WI38 (cell line): ENCODE results near the gene PARP14.

ENCODE experiments used
- H3K4me3 ChIP-seq: 2 replicates; pipeline ENCODE4 v1.5.1; 2011; ENCODE audit warnings: low read depth, mild to moderate bottlenecking, control low read depth, low read length
- TF ChIP-seq, protein P1 (sequence below): IDR thresholded peaks from 2 replicates; pipeline ENCODE4 v1.5.1; 2012; ENCODE audit warnings: low read depth, mild to moderate bottlenecking, control low read depth, low read length

PARP14 gene

DNA sequence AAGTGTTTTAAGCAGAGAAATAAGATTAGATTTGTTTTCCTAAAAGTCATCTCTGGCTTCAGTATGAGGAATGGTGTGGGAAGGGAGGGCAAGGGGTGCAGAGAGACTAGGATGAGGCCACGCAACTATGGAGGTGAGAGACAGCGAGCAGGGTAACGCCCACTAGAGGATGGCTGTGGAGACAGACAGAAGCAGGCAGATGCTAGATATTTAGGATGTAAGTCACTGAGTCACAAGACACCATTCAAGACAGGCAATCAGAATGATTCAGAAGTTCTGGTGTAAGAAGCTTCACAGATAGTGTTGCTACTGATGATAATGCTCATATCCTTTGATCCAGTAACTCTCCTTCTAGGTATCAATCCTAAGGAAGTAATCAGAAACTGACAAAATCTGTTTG, 93.9 kb downstream of the PARP14 start:
- H3K4me3 ChIP-seq = no peak overlapping the region
- TF ChIP-seq, protein P1, sequence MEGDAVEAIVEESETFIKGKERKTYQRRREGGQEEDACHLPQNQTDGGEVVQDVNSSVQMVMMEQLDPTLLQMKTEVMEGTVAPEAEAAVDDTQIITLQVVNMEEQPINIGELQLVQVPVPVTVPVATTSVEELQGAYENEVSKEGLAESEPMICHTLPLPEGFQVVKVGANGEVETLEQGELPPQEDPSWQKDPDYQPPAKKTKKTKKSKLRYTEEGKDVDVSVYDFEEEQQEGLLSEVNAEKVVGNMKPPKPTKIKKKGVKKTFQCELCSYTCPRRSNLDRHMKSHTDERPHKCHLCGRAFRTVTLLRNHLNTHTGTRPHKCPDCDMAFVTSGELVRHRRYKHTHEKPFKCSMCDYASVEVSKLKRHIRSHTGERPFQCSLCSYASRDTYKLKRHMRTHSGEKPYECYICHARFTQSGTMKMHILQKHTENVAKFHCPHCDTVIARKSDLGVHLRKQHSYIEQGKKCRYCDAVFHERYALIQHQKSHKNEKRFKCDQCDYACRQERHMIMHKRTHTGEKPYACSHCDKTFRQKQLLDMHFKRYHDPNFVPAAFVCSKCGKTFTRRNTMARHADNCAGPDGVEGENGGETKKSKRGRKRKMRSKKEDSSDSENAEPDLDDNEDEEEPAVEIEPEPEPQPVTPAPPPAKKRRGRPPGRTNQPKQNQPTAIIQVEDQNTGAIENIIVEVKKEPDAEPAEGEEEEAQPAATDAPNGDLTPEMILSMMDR = no peak

DNA sequence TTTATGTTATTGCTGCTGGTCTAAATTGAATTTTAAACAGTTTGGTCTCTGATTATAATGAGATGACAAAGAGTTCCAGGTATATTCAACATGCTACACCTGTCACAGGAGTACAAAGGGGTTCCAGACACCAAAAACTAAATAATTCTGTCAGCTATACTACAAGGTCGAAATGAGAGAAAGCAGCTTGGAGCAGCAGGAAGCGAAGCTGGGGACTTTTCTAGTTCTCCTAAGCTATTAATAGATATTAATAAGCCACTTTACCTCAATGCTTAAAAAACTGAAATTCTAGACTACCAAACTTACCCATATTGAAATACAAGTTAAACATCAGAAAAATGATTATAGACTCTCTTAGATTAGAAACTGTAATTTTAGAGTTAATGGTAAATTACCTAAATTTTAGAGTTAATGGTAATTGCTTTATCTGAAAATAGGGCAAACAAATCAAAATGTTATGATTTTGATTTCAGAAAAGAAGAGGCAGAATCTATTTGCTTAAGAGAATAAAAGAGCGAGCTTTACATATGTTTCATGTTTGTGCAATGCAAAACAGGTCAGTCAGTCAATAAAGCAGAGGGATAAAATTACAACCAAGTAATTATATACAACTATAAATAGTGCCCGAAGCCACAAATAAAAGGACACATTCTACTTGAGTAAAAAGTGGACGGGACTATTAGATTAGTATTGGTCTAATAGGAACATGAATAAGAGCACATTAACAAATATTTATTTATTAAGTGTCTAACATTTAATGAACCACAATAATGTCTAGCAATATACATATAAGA, 96.2 kb downstream of the PARP14 start:
- H3K4me3 ChIP-seq = no peak overlapping the region
- TF ChIP-seq, protein P1 = no peak

GRCh38 chr3:122777563-122777962, 96.9 kb downstream of the PARP14 start:
- no peak overlapping the region for H3K4me3 ChIP-seq
- TF ChIP-seq, protein P1 = no peak
